Thyroid gland (tissue), 4 donors: Measurements from ENCODE around the gene BAD.

Experiments
- CTCF ChIP-seq, 6 experiments: fragments of 200-600 bp in 3 of 6; fragments of 450-650 bp in 3 of 6; sonication (generic) in 3 of 6; IDR thresholded peaks; one replicate each; pipeline ENCODE4 v1.5.1; 2016 to 2019; ENCODE audit warnings: antibody characterized with exemption in 6 of 6, mild to moderate bottlenecking in 2 of 6, inconsistent platforms in 1 of 6, moderate library complexity in 1 of 6
- POLR2A ChIP-seq, 2 donors: fragments of 450-650 bp; IDR thresholded peaks; one replicate each; pipeline ENCODE4 v1.6.1; 2017; ENCODE audit warnings: antibody characterized with exemption in 2 of 2, mild to moderate bottlenecking in 2 of 2, moderate library complexity in 1 of 2

DNA sequence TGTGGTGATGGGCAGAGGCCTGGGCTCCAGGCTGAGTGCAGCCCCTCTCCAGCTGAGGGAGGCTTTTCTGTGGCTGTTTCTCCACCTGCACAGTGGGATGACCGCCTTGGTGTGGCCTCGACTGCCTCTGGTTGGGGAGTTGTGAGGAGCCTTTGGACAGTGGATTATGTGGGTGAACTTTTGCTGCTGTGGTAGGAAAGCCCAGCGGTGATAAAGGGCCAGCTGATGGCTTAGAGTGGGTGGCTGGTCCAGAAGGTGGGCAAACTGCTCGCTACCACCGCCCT lies 19.5 kb upstream of the BAD start:
- TF ChIP-seq CTCF (IDR thresholded peaks at IDR 0.05) (no peak), POLR2A (IDR thresholded peaks at IDR 0.05) (no peak)
